HL-60 (cell line): ENCODE measurements around the gene ANXA2.

ENCODE experiments used
- DNase-seq, 2 experiments: peaks; one replicate each; pipeline ENCODE4 v3.0.0-alpha.2; 2010 to 2020; ENCODE audit warnings: low read depth in 1 of 2, low spot score in 1 of 2
- H3K27ac ChIP-seq: fragments of 250-450 bp; sonication (Bioruptor Pico); replicated peaks from 2 replicates; pipeline ENCODE4 v1.5.1; 2020; ENCODE audit warnings: mild to moderate bottlenecking, moderate library complexity
- H3K27me3 ChIP-seq: fragments of 250-450 bp; sonication (Bioruptor Pico); 2 replicates; pipeline ENCODE4 v1.5.1; 2021; ENCODE audit warnings: mild to moderate bottlenecking, moderate library complexity; ENCODE audit not compliant: insufficient read depth, poor library complexity, severe bottlenecking
- H3K4me3 ChIP-seq: replicated peaks from 2 replicates; pipeline ENCODE4 v1.5.1; 2011; ENCODE audit warnings: mild to moderate bottlenecking, control low read depth, low read length; ENCODE audit not compliant: insufficient read depth
- GABPA ChIP-seq: IDR thresholded peaks from 2 replicates; pipeline ENCODE4 v1.6.1; 2012; ENCODE audit warnings: low read depth
- POLR2AphosphoS5 ChIP-seq: IDR thresholded peaks from 2 replicates; pipeline ENCODE4 v1.6.1; 2012; ENCODE audit warnings: low read depth
- SPI1 ChIP-seq: IDR thresholded peaks from 2 replicates; pipeline ENCODE4 v1.6.1; 2012; ENCODE audit warnings: low read depth, mild to moderate bottlenecking, borderline replicate concordance
- TF ChIP-seq, protein P1 (sequence below): IDR thresholded peaks from 2 replicates; pipeline ENCODE4 v1.6.1; 2012; ENCODE audit warnings: low read depth; ENCODE audit not compliant: insufficient replicate concordance
- TF ChIP-seq, protein P2 (sequence below): IDR thresholded peaks from one replicate; pipeline ENCODE4 v1.5.1; 2011; ENCODE audit warnings: low read length, control low read depth, inconsistent platforms; ENCODE audit not compliant: insufficient read depth

Gene ANXA2

DNA sequence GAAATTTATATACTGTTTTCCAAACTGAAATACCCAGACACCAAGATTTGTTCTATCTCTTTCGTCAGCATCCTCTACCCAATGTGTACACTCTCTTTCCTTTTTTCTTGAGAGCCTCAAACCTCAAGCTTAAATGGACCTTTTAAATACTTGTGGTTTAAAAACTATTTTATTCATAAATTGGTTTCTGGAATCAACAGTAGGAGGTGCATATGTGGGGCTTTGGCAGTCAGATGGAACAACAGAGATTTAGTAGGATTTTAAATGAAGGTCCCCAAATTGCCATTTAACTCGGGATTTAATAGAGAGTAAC, 33.2 kb downstream of the ANXA2 start:
- no peak overlapping the region for H3K4me3 ChIP-seq
- H3K27ac ChIP-seq, result no peak overlapping the region
- TF ChIP-seq POLR2AphosphoS5 (no peak), GABPA (no peak), SPI1 (no peak)
- TF ChIP-seq, protein P1, sequence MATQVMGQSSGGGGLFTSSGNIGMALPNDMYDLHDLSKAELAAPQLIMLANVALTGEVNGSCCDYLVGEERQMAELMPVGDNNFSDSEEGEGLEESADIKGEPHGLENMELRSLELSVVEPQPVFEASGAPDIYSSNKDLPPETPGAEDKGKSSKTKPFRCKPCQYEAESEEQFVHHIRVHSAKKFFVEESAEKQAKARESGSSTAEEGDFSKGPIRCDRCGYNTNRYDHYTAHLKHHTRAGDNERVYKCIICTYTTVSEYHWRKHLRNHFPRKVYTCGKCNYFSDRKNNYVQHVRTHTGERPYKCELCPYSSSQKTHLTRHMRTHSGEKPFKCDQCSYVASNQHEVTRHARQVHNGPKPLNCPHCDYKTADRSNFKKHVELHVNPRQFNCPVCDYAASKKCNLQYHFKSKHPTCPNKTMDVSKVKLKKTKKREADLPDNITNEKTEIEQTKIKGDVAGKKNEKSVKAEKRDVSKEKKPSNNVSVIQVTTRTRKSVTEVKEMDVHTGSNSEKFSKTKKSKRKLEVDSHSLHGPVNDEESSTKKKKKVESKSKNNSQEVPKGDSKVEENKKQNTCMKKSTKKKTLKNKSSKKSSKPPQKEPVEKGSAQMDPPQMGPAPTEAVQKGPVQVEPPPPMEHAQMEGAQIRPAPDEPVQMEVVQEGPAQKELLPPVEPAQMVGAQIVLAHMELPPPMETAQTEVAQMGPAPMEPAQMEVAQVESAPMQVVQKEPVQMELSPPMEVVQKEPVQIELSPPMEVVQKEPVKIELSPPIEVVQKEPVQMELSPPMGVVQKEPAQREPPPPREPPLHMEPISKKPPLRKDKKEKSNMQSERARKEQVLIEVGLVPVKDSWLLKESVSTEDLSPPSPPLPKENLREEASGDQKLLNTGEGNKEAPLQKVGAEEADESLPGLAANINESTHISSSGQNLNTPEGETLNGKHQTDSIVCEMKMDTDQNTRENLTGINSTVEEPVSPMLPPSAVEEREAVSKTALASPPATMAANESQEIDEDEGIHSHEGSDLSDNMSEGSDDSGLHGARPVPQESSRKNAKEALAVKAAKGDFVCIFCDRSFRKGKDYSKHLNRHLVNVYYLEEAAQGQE, result no peak
- TF ChIP-seq, protein P2, sequence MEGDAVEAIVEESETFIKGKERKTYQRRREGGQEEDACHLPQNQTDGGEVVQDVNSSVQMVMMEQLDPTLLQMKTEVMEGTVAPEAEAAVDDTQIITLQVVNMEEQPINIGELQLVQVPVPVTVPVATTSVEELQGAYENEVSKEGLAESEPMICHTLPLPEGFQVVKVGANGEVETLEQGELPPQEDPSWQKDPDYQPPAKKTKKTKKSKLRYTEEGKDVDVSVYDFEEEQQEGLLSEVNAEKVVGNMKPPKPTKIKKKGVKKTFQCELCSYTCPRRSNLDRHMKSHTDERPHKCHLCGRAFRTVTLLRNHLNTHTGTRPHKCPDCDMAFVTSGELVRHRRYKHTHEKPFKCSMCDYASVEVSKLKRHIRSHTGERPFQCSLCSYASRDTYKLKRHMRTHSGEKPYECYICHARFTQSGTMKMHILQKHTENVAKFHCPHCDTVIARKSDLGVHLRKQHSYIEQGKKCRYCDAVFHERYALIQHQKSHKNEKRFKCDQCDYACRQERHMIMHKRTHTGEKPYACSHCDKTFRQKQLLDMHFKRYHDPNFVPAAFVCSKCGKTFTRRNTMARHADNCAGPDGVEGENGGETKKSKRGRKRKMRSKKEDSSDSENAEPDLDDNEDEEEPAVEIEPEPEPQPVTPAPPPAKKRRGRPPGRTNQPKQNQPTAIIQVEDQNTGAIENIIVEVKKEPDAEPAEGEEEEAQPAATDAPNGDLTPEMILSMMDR, result no peak
- no peaks in the 10 kb centered on the region for H3K27me3 ChIP-seq
- no peak for DNase-seq

DNA sequence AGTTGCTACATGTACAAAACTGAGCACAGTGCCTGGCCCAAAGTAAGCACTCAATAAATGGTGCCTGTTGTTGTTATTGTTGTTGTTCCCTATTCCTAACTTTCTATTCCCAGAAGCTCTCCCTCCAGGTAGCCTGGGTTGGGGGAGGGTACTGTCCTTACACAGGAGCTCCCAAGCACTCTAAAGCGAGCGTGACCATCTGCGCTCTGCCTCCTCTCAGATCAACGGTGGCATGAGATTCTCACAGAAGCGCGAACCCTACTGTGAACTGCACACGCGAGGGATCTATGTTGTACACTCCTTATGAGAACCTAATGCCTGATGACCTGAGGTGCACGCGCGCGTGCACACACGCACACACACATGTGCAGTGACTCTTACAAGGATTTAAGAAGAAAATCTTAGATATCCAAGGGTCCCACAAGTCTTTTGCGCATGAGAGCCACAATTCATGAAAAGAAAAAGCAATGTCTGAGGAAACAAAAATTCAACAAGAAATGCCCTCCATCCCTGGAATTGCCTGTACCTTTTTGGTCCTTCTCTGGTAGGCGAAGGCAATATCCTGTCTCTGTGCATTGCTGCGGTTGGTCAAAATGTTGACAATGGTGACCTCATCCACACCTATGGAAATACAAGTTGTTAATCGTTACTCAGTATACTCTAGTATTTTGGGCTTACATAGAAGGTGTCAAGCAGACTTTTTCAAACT, 33.7 kb downstream of the ANXA2 start:
- Histone ChIP-seq H3K27me3 (no peaks in the 10 kb centered on the region), H3K27ac (no peak overlapping the region), H3K4me3 (no peak overlapping the region)
- no peak for TF ChIP-seq POLR2AphosphoS5
- TF ChIP-seq SPI1, result no peak
- TF ChIP-seq, protein P2, result no peak
- DNase-seq, result no peak

DNA sequence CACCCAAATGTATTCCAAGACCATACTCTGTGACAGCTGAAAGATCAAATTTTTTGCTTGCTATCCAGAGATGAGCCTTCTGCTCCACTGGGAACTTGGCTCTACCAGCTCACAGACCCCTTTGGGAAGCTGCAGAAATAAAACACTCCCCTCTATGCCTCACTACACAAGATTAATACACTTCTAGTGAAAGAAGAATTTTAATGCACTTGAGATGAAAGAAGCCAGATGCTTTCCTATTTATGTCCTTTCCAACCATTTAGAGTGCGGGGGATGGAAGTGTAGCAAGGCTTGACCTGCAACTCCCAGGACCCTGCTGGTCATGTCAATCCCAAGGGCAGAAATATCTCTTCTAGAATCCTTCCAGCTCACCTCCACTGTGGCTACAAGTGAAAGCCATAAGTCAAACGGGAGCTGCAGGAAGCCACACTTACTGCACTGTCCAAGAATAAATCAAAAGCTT, 34.7 kb downstream of the ANXA2 start:
- DNase-seq, result no peak
- no peak overlapping the region for H3K4me3 ChIP-seq
- no peaks in the 10 kb centered on the region for H3K27me3 ChIP-seq
- TF ChIP-seq POLR2AphosphoS5 (no peak), SPI1 (no peak), GABPA (no peak)
- TF ChIP-seq, protein P2, result no peak
- TF ChIP-seq, protein P1, result no peak
- H3K27ac ChIP-seq, result no peak overlapping the region
